H1 (cell line): ENCODE results near the gene COQ5. TPM values are rescaled to one million over a fixed set of nuclear protein-coding genes. Genes with fewer than 3 reads are reported as not detected.

Experiments
- CTCF ChIA-PET: fragments of 300-600 bp; sonication (Branson Sonifier 250); formaldehyde crosslinking; loops from one replicate; lab custom pipeline; 2021; ENCODE audit not compliant: partially characterized antibody; lab: Charles Lee
- POLR2A ChIA-PET: fragments of 300-600 bp; sonication (Branson Sonifier 250); formaldehyde crosslinking; loops from one replicate; lab custom pipeline; 2021; ENCODE audit warnings: inconsistent platforms; ENCODE audit not compliant: partially characterized antibody; lab: Charles Lee
- DNase-seq, 2 experiments: peaks; one replicate each; pipeline versions ENCODE4 v3.0.0 to v3.0.0-alpha.2; 2010 to 2022; ENCODE audit warnings: low spot score in 2 of 2, low read depth in 1 of 2, mixed read lengths in 1 of 2
- FAIRE-seq: peaks from 2 replicates; lab custom pipeline; 2011; peaks lifted over from hg19 to GRCh38; lab: Jason Lieb, UNC
- H2AFZ ChIP-seq: 2 replicates; pipeline ENCODE4 v1.8.1; 2012; ENCODE audit warnings: low read length, inconsistent platforms
- H2AK5ac ChIP-seq: 2 replicates; pipeline ENCODE4 v1.6.1; 2013; ENCODE audit warnings: low read depth, low read length
- H2BK120ac ChIP-seq: replicated peaks from 2 replicates; pipeline ENCODE3; 2013; ENCODE audit warnings: low read depth, low read length, inconsistent platforms
- H2BK12ac ChIP-seq: 2 replicates; pipeline ENCODE4 v1.6.1; 2013; ENCODE audit warnings: low read depth, low read length
- H2BK15ac ChIP-seq: 2 replicates; pipeline ENCODE4 v1.6.1; 2013; ENCODE audit warnings: low read length
- H2BK20ac ChIP-seq: 2 replicates; pipeline ENCODE4 v1.6.1; 2013; ENCODE audit warnings: low read length
- H2BK5ac ChIP-seq: 2 replicates; pipeline ENCODE4 v1.6.1; 2013; ENCODE audit warnings: low read depth, low read length
- H3K14ac ChIP-seq: 2 replicates; pipeline ENCODE4 v1.6.1; 2013; ENCODE audit warnings: inconsistent platforms; ENCODE audit not compliant: insufficient read length
- H3K18ac ChIP-seq: 2 replicates; pipeline ENCODE4 v1.6.1; 2013; ENCODE audit warnings: low read length; ENCODE audit errors: extremely low read depth
- H3K23ac ChIP-seq: 2 replicates; pipeline ENCODE4 v1.6.1; 2013; ENCODE audit warnings: inconsistent platforms; ENCODE audit not compliant: insufficient read length
- H3K23me2 ChIP-seq: 2 replicates; pipeline ENCODE4 v1.6.1; 2013; ENCODE audit warnings: low read depth, low read length
- H3K27ac ChIP-seq: 2 replicates; pipeline ENCODE4 v1.6.1; 2011; ENCODE audit warnings: low read depth, low read length, inconsistent platforms
- H3K27me3 ChIP-seq, 4 experiments: replicated peaks in 1 of 4; 1 replicate in 1 of 4; 2 replicates in 3 of 4; pipeline versions ENCODE4 v1.6.1 to v1.8.1; 2011 to 2013; ENCODE audit warnings: low read length in 3 of 4, mild to moderate bottlenecking in 3 of 4, inconsistent platforms in 2 of 4, mixed read lengths in 2 of 4, moderate library complexity in 1 of 4; ENCODE audit not compliant: control insufficient read depth in 3 of 4, insufficient read depth in 3 of 4; ENCODE audit errors: extremely low read depth in 1 of 4
- H3K36me3 ChIP-seq, 4 experiments: 2 replicates each; pipeline versions ENCODE4 v1.6.1 to v1.8.1; 2011 to 2013; ENCODE audit warnings: mild to moderate bottlenecking in 4 of 4, low read length in 3 of 4, moderate library complexity in 2 of 4, control low read depth in 1 of 4, inconsistent platforms in 1 of 4; ENCODE audit not compliant: insufficient read depth in 4 of 4, control insufficient read depth in 2 of 4
- H3K4ac ChIP-seq: replicated peaks from 2 replicates; pipeline ENCODE3; 2013; ENCODE audit warnings: low read length, low read depth, mixed read lengths, inconsistent platforms; ENCODE audit not compliant: insufficient read length
- H3K4me1 ChIP-seq, 4 experiments: replicated peaks in 1 of 4; 1 replicate in 1 of 4; 2 replicates in 3 of 4; pipeline versions ENCODE4 v1.6.1 to v1.8.1; 2011 to 2013; ENCODE audit warnings: low read length in 3 of 4, inconsistent platforms in 2 of 4, mixed read lengths in 1 of 4; ENCODE audit not compliant: insufficient read depth in 4 of 4, control insufficient read depth in 3 of 4
- H3K4me2 ChIP-seq, 2 experiments: 2 replicates each; pipeline versions ENCODE4 v1.6.1 to v1.8.1; 2011 to 2013; ENCODE audit warnings: low read depth in 2 of 2, low read length in 2 of 2, control low read depth in 1 of 2, inconsistent platforms in 1 of 2, mild to moderate bottlenecking in 1 of 2; ENCODE audit not compliant: insufficient read depth in 1 of 2
- H3K4me3 ChIP-seq, 4 experiments: fragments of 200-600, 300-600 bp in 1 of 4; sonication (generic), shearing (Covaris generic), sonication (Bioruptor Twin) in 1 of 4; 2 replicates each; pipeline versions ENCODE4 v1.5.1 to v1.8.1; 2011 to 2016; ENCODE audit warnings: low read length in 4 of 4, low read depth in 3 of 4, control low read depth in 2 of 4, inconsistent platforms in 2 of 4, mild to moderate bottlenecking in 2 of 4, mixed read lengths in 1 of 4, moderate library complexity in 1 of 4; ENCODE audit not compliant: insufficient read depth in 2 of 4; ENCODE audit errors: extremely low read depth in 1 of 4
- H3K56ac ChIP-seq: replicated peaks from 2 replicates; pipeline ENCODE3; 2013; ENCODE audit warnings: low read depth, mild to moderate bottlenecking, mixed read lengths, low read length, inconsistent platforms; ENCODE audit not compliant: insufficient read length
- H3K79me1 ChIP-seq: 2 replicates; pipeline ENCODE4 v1.6.1; 2013; ENCODE audit warnings: low read depth, low read length, control low read depth
- H3K79me2 ChIP-seq, 2 experiments: 2 replicates each; pipeline versions ENCODE4 v1.6.1 to v1.8.1; 2012 to 2013; ENCODE audit warnings: low read length in 2 of 2, mild to moderate bottlenecking in 2 of 2, inconsistent platforms in 1 of 2; ENCODE audit not compliant: insufficient read depth in 2 of 2, control insufficient read depth in 1 of 2
- H3K9ac ChIP-seq, 4 experiments: replicated peaks in 1 of 4; 1 replicate in 1 of 4; 2 replicates in 3 of 4; pipeline versions ENCODE4 v1.6.1 to v1.8.1; 2011 to 2013; ENCODE audit warnings: low read depth in 3 of 4, low read length in 3 of 4, control low read depth in 2 of 4, mild to moderate bottlenecking in 2 of 4, moderate library complexity in 2 of 4, inconsistent platforms in 1 of 4; ENCODE audit errors: extremely low read depth in 1 of 4
- H3K9me3 ChIP-seq, 2 experiments: 2 replicates each; pipeline versions ENCODE4 v1.6.1 to v1.8.1; 2012 to 2013; ENCODE audit warnings: mild to moderate bottlenecking in 2 of 2, moderate library complexity in 2 of 2, control low read depth in 1 of 2, inconsistent platforms in 1 of 2, low read depth in 1 of 2, low read length in 1 of 2, mixed read lengths in 1 of 2; ENCODE audit not compliant: insufficient read depth in 2 of 2
- H4K20me1 ChIP-seq, 2 experiments: replicated peaks in 1 of 2; 2 replicates each; pipeline versions ENCODE3 to v1.8.1; 2011 to 2013; ENCODE audit warnings: inconsistent platforms in 2 of 2, low read length in 2 of 2, mild to moderate bottlenecking in 1 of 2; ENCODE audit not compliant: insufficient read depth in 2 of 2, control insufficient read depth in 1 of 2
- H4K5ac ChIP-seq: 2 replicates; pipeline ENCODE4 v1.6.1; 2013; ENCODE audit warnings: low read length, low read depth, mixed read lengths, inconsistent platforms; ENCODE audit not compliant: insufficient read length
- H4K8ac ChIP-seq: 2 replicates; pipeline ENCODE4 v1.8.0; 2013; ENCODE audit warnings: mild to moderate bottlenecking, moderate library complexity, low read length, inconsistent platforms; ENCODE audit not compliant: insufficient read depth; ENCODE audit errors: extremely low read depth
- H4K91ac ChIP-seq: replicated peaks from 2 replicates; pipeline ENCODE3; 2013; ENCODE audit warnings: low read length, mixed read lengths, inconsistent platforms; ENCODE audit not compliant: insufficient read length
- CEBPB ChIP-seq: IDR thresholded peaks from 2 replicates; pipeline ENCODE4 v1.6.1; 2012; ENCODE audit warnings: low read depth, low read length
- CTBP2 ChIP-seq: IDR thresholded peaks from 2 replicates; pipeline ENCODE4 v1.7.0; 2011; ENCODE audit warnings: borderline replicate concordance, mild to moderate bottlenecking, moderate library complexity, mixed read lengths, low read length; ENCODE audit not compliant: insufficient read depth, insufficient read length
- E2F6 ChIP-seq: IDR thresholded peaks from 2 replicates; pipeline ENCODE4 v1.6.1; 2012; ENCODE audit warnings: inconsistent platforms
- EZH2 ChIP-seq: fragments of 200-600 bp; sonication (generic); IDR thresholded peaks from 2 replicates; pipeline ENCODE4 v1.7.1; 2012; ENCODE audit warnings: low read depth, mild to moderate bottlenecking, moderate library complexity, low read length, inconsistent platforms; ENCODE audit not compliant: severe bottlenecking
- JUN ChIP-seq: IDR thresholded peaks from 2 replicates; pipeline ENCODE4 v1.6.1; 2011; ENCODE audit warnings: low read depth, mild to moderate bottlenecking, improper control_type of control experiment, low read length
- JUND ChIP-seq: IDR thresholded peaks from 2 replicates; pipeline ENCODE4 v1.6.1; 2011; ENCODE audit warnings: mild to moderate bottlenecking, improper control_type of control experiment, low read length
- SP1 ChIP-seq: IDR thresholded peaks from 2 replicates; pipeline ENCODE4 v1.6.1; 2011; ENCODE audit warnings: low read depth, low read length
- SRF ChIP-seq: IDR thresholded peaks from 2 replicates; pipeline ENCODE4 v1.6.1; 2011; ENCODE audit warnings: mild to moderate bottlenecking, low read depth, low read length, moderate library complexity
- USF2 ChIP-seq: IDR thresholded peaks from 2 replicates; pipeline ENCODE4 v1.6.1; 2011; ENCODE audit warnings: low read length, improper control_type of control experiment
- WGBS, 2 experiments: shearing (Covaris generic) in 1 of 2; methylation state at CpG; one replicate each; pipeline versions ENCODE4 v1.1.6 to v1.1.7; 2013 to 2015; ENCODE audit warnings: low lambda C conversion rate in 2 of 2, mixed read lengths in 2 of 2, inconsistent platforms in 1 of 2, low coverage in 1 of 2, missing lambda C conversion rate in 1 of 2; ENCODE audit not compliant: insufficient replicate concordance in 2 of 2, insufficient coverage in 1 of 2, insufficient read length in 1 of 2; ENCODE audit errors: extremely low coverage in 1 of 2, missing lambda C conversion rate in 1 of 2; 5-methylcytosine and 5-hydroxymethylcytosine counted together
- polyA plus RNA-seq, 7 experiments: library from polyadenylated mRNA; depleted of rRNA in 3 of 7; stranded (reverse) in 5 of 7; unstranded in 2 of 7; fragments of >200 nt in 5 of 7; fragments of 200-250 nt in 2 of 7; gene quantifications; 1 replicate in 5 of 7; 2 replicates in 1 of 7; 4 replicates in 1 of 7; pipeline versions ENCODE4 v1.2.1 to v1.2.3, GENCODE V29; 2011 to 2013; ENCODE audit warnings: missing spikeins in 2 of 7, mixed read lengths in 2 of 7
- total RNA-seq: library from RNA; stranded (reverse); fragmentation: NEBNext Ultra II Directional; extraction: Animal tissue kit (Norgen Biotek cat#: 25700); gene quantifications from 2 replicates; pipeline ENCODE4 v1.2.1, GENCODE V29; 2021
- TF ChIP-seq, protein P1 (sequence below): IDR thresholded peaks from 2 replicates; pipeline ENCODE4 v1.6.1; 2011; ENCODE audit warnings: low read depth, mild to moderate bottlenecking, low read length; ENCODE audit not compliant: insufficient read depth

Gene COQ5
- total and polyA plus RNA-seq, 2 of the 8 experiments (the other 6 are each of a cell fraction or from before 2014, with no cell fraction given), result 35.1 to 35.8 TPM

GRCh38 chr12:120455302-120455701 lies 73.7 kb downstream of the COQ5 start:
- H3K4me3 ChIP-seq, result no peak overlapping the region
- no peak overlapping the region for H4K8ac ChIP-seq
- WGBS, 2 experiments, result 92% methylated on average over 7 of the region's 7 CpGs; no CpG with 5 or more reads in 1 of the 2 experiments
- no peak overlapping the region for H2BK120ac ChIP-seq
- H3K14ac ChIP-seq, result no peak overlapping the region
- peaks cover 6% of the 10 kb centered on the region in 2 experiments for H4K20me1 ChIP-seq
- H3K9ac ChIP-seq, result no peak overlapping the region
- H2AFZ ChIP-seq, result no peak overlapping the region
- H2BK15ac ChIP-seq, result no peak overlapping the region
- H2AK5ac ChIP-seq, result no peak overlapping the region
- DNase-seq (no peak), FAIRE-seq (no peak)
- no peaks in the 10 kb centered on the region; the same call in 1 of the 2 replicates for H3K79me1 ChIP-seq
- H3K56ac ChIP-seq, result no peak overlapping the region
- H3K27me3 ChIP-seq, result no peaks in the 10 kb centered on the region
- no peak overlapping the region for H3K27ac ChIP-seq
- H2BK5ac ChIP-seq, result no peak overlapping the region
- ChIA-PET CTCF (interaction anchor here (0.6 to 11.4 kb wide), 7 partner anchors 11 to 315 kb away, joined by 3 to 152 read pairs (median 4); partner anchors contain the start of gene SRSF9), POLR2A (interaction anchor here (0.6 to 19.6 kb wide), 5 partner anchors 10 to 213 kb away, joined by 3 to 365 read pairs (median 7); partner anchors contain the start of genes GATC, SRSF9 and TRIAP1)
- H3K4ac ChIP-seq, result no peak overlapping the region
- H2BK12ac ChIP-seq, result no peak overlapping the region
- peaks cover 0 to 4% of the 10 kb centered on the region in 2 experiments; a peak in 1 of 4 replicates for H3K79me2 ChIP-seq
- H3K9me3 ChIP-seq, result no peaks in the 10 kb centered on the region
- H3K18ac ChIP-seq, result no peak overlapping the region
- H3K23ac ChIP-seq, result no peak overlapping the region
- no peak overlapping the region for H4K5ac ChIP-seq
- no peaks in the 10 kb centered on the region for H3K23me2 ChIP-seq
- no peak overlapping the region for H2BK20ac ChIP-seq
- H3K4me1 ChIP-seq, result no peaks in the 10 kb centered on the region; a peak in 1 of 7 replicates
- peaks cover 14 to 66% (median 39%) of the 10 kb centered on the region in 4 experiments for H3K36me3 ChIP-seq
- no peak for TF ChIP-seq CEBPB
- no peak for TF ChIP-seq SP1
- TF ChIP-seq CTBP2, result no peak
- TF ChIP-seq, protein P1, sequence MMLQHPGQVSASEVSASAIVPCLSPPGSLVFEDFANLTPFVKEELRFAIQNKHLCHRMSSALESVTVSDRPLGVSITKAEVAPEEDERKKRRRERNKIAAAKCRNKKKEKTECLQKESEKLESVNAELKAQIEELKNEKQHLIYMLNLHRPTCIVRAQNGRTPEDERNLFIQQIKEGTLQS, result no peak
- no peak for TF ChIP-seq JUND
- no peak for TF ChIP-seq USF2
- no peak for TF ChIP-seq EZH2
- no peak for TF ChIP-seq JUN
- TF ChIP-seq E2F6, result no peak
- TF ChIP-seq SRF, result no peak
- H3K4me2 ChIP-seq, result no peak overlapping the region
- no peak overlapping the region for H4K91ac ChIP-seq
